UCSD-AML1 (cell line): ENCODE measurements around the gene MACROH2A1.

Experiments
- DNase-seq: peaks from one replicate; lab custom pipeline; 2025; ENCODE audit not compliant: unreplicated experiment; lab: John Stamatoyannopoulos, UW

The MACROH2A1 gene

GRCh38 chr5:135319928-135320606 lies 79.0 kb downstream of the MACROH2A1 start:
- no peak for DNase-seq

- DNase-seq: no peak
Observed at GRCh38 chr5:135319458-135319857, 79.6 kb downstream of the MACROH2A1 start.

- no peak for DNase-seq
Observed at GRCh38 chr5:135318924-135319323, 80.1 kb downstream of the MACROH2A1 start.

- no peak for DNase-seq
Observed at GRCh38 chr5:135318037-135318436, 81.0 kb downstream of the MACROH2A1 start.

- DNase-seq: no peak
Observed at GRCh38 chr5:135317286-135317685, 81.7 kb downstream of the MACROH2A1 start.

GRCh38 chr5:135315386-135315785 lies 83.6 kb downstream of the MACROH2A1 start:
- no peak for DNase-seq

- DNase-seq: no peak
Observed at GRCh38 chr5:135313946-135314345, 85.1 kb downstream of the MACROH2A1 start.

- no peak for DNase-seq
Observed at GRCh38 chr5:135313405-135313804, 85.6 kb downstream of the MACROH2A1 start.

- DNase-seq: no peak
Observed at GRCh38 chr5:135312255-135312935, 86.6 kb downstream of the MACROH2A1 start.

GRCh38 chr5:135310328-135310989 lies 88.6 kb downstream of the MACROH2A1 start:
- no peak for DNase-seq

- no peak for DNase-seq
Observed at GRCh38 chr5:135309391-135310327, 89.4 kb downstream of the MACROH2A1 start.

- no peak for DNase-seq
Observed at GRCh38 chr5:135308752-135309151, 90.3 kb downstream of the MACROH2A1 start.

- no peak for DNase-seq
Observed at GRCh38 chr5:135308245-135308644, 90.8 kb downstream of the MACROH2A1 start.

GRCh38 chr5:135307143-135307903 lies 91.7 kb downstream of the MACROH2A1 start:
- DNase-seq: no peak

- DNase-seq: no peak
Observed at GRCh38 chr5:135306557-135306956, 92.5 kb downstream of the MACROH2A1 start.

GRCh38 chr5:135304352-135305221 lies 94.4 kb downstream of the MACROH2A1 start:
- no peak for DNase-seq

- DNase-seq: no peak
Observed at GRCh38 chr5:135303582-135304173, 95.4 kb downstream of the MACROH2A1 start.

GRCh38 chr5:135296900-135297816 lies 101.9 kb downstream of the MACROH2A1 start:
- no peak for DNase-seq
